ENCODE data around the gene CGB8. TPM values are rescaled to one million over a fixed set of nuclear protein-coding genes. Genes with fewer than 3 reads are reported as not detected.
"Not testable (repeated sequence)": the region's sequence is repeated elsewhere in the genome, so short reads cannot be mapped to it uniquely, and the experiment has no call there.

Gene CGB8
- total and polyA plus RNA-seq, 4 donors, result not detected

DNA sequence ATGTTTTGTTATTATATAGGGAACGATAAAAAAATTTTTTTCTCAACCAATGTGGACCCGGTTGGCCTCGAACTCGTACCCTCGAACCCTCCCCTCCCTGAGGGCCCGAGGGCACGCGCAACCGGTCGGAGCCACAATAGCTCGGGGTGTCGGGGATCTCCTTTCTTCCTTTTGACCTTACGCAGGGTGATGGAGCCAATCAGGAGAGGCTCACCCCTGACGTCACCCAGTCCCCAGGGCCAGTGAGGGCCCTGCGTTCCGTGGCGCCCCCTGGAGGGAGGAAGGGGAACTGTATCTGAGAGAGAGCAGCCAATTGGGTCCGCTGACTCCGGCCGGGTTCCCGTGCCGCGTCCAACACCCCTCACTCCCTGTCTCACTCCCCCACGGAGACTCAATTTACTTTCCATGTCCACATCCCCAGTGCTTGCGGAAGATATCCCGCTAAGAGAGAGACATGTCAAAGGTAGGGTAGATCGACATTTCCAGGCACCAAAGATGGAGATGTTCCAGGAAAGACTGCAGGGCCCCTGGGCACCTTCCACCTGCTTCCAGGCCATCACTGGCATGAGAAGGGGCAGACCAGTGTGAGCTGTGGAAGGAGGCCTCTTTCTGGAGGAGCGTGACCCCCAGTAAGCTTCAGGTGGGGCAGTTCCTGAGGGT is 17.1 kb downstream of the CGB8 start, which contains the start of gene CGB2:
Gene CGB2, plus strand, starts transcription at position 249 of the 660 bp plus-strand sequence. Its CDS starts 206 bp downstream, at position 455.
- H3K4me3 ChIP-seq (ENCODE audit: low read depth in 1 of 3, low read length in 3 of 3); H3K27me3 ChIP-seq (ENCODE audit: control insufficient read depth in 4 of 4, insufficient read depth in 4 of 4, low read length in 3 of 4); H3K27ac ChIP-seq (ENCODE audit: low read depth in 1 of 2, low read length in 2 of 2); H3K4me1 ChIP-seq (ENCODE audit: control insufficient read depth in 4 of 4, insufficient read depth in 4 of 4, low read length in 3 of 4); H3K36me3 ChIP-seq (ENCODE audit: control insufficient read depth in 4 of 4, insufficient read depth in 3 of 4, low read depth in 1 of 4, low read length in 3 of 4); H3K9ac ChIP-seq (ENCODE audit: low read depth in 1 of 2, low read length in 2 of 2); H3K9me3 ChIP-seq (ENCODE audit: control insufficient read depth in 4 of 4, low read length in 3 of 4); DNase-seq (ENCODE audit: low spot score): not testable (repeated sequence)
- 33% methylated on average over 28 of the region's 28 CpGs for WGBS

DNA sequence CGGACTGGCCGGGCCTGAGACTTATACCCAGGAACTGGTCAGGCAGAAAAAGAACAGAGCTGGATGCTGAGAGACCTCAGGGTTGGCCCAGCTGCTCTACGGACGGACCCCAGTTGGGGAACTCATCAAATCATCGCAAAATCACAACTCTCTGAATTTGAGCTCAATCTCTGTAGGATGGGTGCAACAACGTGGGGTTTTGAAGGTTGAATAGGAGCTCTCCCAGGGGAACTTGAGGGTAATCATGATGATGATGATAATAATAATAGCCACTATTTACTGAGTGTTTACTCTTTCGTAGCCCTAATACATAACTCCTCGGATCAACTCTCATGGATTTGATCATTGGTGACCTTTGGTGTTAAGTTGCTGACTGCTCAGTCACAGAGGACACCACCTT is 18.6 kb downstream of the CGB8 start:
- not testable (repeated sequence) for H3K9ac ChIP-seq (ENCODE audit: low read depth in 1 of 2, low read length in 2 of 2)

DNA sequence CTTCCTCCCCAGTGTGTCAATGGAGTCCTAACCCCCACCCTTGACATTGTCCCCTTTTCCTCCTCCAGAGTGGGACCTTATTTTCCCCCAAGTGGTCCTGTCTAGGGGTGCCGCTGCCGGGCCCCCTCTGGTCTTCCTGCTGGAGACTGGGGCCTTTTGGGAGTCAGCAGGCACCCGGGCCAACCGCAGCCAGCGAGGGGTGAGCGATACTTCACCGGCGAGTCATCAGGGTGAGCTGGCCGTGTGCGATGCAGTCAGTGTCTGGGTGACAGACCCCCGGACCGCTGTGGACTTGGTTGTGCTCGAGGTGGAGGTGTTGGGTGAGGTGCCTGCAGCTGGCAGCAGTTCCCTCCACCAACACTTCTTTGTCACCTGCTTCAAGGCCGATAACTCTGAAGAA is 19.2 kb downstream of the CGB8 start:
- DNase-seq (ENCODE audit: low spot score); H3K9me3 ChIP-seq (ENCODE audit: control insufficient read depth in 4 of 4, low read length in 3 of 4); H3K36me3 ChIP-seq (ENCODE audit: control insufficient read depth in 4 of 4, insufficient read depth in 3 of 4, low read depth in 1 of 4, low read length in 3 of 4); H3K27me3 ChIP-seq (ENCODE audit: control insufficient read depth in 4 of 4, insufficient read depth in 4 of 4, low read length in 3 of 4); H3K9ac ChIP-seq (ENCODE audit: low read depth in 1 of 2, low read length in 2 of 2); H3K4me1 ChIP-seq (ENCODE audit: control insufficient read depth in 4 of 4, insufficient read depth in 4 of 4, low read length in 3 of 4); H3K27ac ChIP-seq (ENCODE audit: low read depth in 1 of 2, low read length in 2 of 2); H3K4me3 ChIP-seq (ENCODE audit: low read depth in 1 of 3, low read length in 3 of 3): not testable (repeated sequence)
- WGBS, result 90% methylated on average over 14 of the region's 14 CpGs

More for the DNA sequence above, 18.6 kb downstream of the CGB8 start:
- H3K27ac ChIP-seq (ENCODE audit: low read depth in 1 of 2, low read length in 2 of 2); H3K27me3 ChIP-seq (ENCODE audit: control insufficient read depth in 4 of 4, insufficient read depth in 4 of 4, low read length in 3 of 4); H3K4me3 ChIP-seq (ENCODE audit: low read depth in 1 of 3, low read length in 3 of 3); DNase-seq (ENCODE audit: low spot score); H3K4me1 ChIP-seq (ENCODE audit: control insufficient read depth in 4 of 4, insufficient read depth in 4 of 4, low read length in 3 of 4); H3K36me3 ChIP-seq (ENCODE audit: control insufficient read depth in 4 of 4, insufficient read depth in 3 of 4, low read depth in 1 of 4, low read length in 3 of 4); H3K9me3 ChIP-seq (ENCODE audit: control insufficient read depth in 4 of 4, low read length in 3 of 4): not testable (repeated sequence)
- WGBS, result 89% methylated on average over 6 of the region's 8 CpGs

DNA sequence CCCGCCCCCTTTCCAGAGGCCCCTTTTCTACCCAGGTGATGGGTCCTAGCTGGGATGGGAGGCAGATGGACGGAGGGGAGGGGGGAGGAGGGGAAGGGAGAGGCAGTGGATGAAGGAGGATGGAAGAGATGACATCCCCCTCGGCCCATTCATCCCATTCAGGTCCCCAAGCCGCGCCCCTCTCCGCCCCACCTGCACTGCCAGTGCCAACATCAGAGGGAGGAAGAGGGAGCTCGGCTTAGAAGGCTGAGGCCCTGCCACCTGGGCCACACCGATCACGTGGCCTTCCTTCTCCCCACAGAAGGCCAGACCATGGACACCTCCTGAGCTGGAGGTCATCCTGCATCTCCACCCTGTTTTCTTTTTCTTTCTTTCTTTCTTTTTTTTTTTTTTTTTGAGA is 20.2 kb downstream of the CGB8 start:
- WGBS, result 79% methylated on average over 9 of the region's 9 CpGs
- H3K4me1 ChIP-seq (ENCODE audit: control insufficient read depth in 4 of 4, insufficient read depth in 4 of 4, low read length in 3 of 4); H3K36me3 ChIP-seq (ENCODE audit: control insufficient read depth in 4 of 4, insufficient read depth in 3 of 4, low read depth in 1 of 4, low read length in 3 of 4); H3K4me3 ChIP-seq (ENCODE audit: low read depth in 1 of 3, low read length in 3 of 3); H3K9me3 ChIP-seq (ENCODE audit: control insufficient read depth in 4 of 4, low read length in 3 of 4); DNase-seq (ENCODE audit: low spot score); H3K27me3 ChIP-seq (ENCODE audit: control insufficient read depth in 4 of 4, insufficient read depth in 4 of 4, low read length in 3 of 4); H3K27ac ChIP-seq (ENCODE audit: low read depth in 1 of 2, low read length in 2 of 2); H3K9ac ChIP-seq (ENCODE audit: low read depth in 1 of 2, low read length in 2 of 2): not testable (repeated sequence)

DNA sequence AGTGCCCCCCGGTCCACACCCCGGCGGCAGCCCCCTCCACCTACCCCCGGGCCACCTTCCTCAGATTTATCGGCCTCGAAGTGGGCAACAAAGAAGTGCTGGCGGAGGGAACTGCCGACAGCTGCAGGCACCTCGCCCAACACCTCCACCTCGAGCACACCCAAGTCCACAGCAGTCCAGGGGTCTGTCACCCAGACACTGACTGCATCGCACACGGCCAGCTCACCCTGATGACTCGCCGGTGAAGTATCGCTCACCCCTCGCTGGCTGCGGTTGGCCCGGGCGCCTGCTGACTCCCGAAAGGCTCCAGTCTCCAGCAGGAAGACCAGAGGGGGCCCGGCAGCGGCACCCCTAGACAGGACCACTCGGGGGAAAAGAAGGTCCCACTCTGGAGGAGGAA is 23.3 kb downstream of the CGB8 start:
- not testable (repeated sequence) for H3K4me1 ChIP-seq (ENCODE audit: control insufficient read depth in 4 of 4, insufficient read depth in 4 of 4, low read length in 3 of 4); H3K4me3 ChIP-seq (ENCODE audit: low read depth in 1 of 3, low read length in 3 of 3); H3K9me3 ChIP-seq (ENCODE audit: control insufficient read depth in 4 of 4, low read length in 3 of 4); H3K9ac ChIP-seq (ENCODE audit: low read depth in 1 of 2, low read length in 2 of 2); H3K36me3 ChIP-seq (ENCODE audit: control insufficient read depth in 4 of 4, insufficient read depth in 3 of 4, low read depth in 1 of 4, low read length in 3 of 4); H3K27me3 ChIP-seq (ENCODE audit: control insufficient read depth in 4 of 4, insufficient read depth in 4 of 4, low read length in 3 of 4); H3K27ac ChIP-seq (ENCODE audit: low read depth in 1 of 2, low read length in 2 of 2); DNase-seq (ENCODE audit: low spot score)
- WGBS, result 88% methylated on average over 23 of the region's 23 CpGs

DNA sequence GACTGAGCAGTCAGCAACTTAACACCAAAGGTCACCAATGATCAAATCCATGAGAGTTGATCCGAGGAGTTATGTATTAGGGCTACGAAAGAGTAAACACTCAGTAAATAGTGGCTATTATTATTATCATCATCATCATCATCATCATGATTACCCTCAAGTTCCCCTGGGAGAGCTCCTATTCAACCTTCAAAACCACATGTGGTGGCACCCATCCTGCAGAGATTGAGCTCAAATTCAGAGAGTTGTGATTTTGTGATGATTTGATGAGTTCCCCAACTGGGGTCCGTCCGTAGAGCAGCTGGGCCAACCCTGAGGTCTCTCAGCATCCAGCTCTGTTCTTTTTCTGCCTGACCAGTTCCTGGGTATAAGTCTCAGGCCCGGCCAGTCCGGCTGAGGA is 23.8 kb downstream of the CGB8 start:
- H3K4me1 ChIP-seq (ENCODE audit: control insufficient read depth in 4 of 4, insufficient read depth in 4 of 4, low read length in 3 of 4); H3K4me3 ChIP-seq (ENCODE audit: low read depth in 1 of 3, low read length in 3 of 3); H3K36me3 ChIP-seq (ENCODE audit: control insufficient read depth in 4 of 4, insufficient read depth in 3 of 4, low read depth in 1 of 4, low read length in 3 of 4); H3K9me3 ChIP-seq (ENCODE audit: control insufficient read depth in 4 of 4, low read length in 3 of 4); DNase-seq (ENCODE audit: low spot score); H3K27me3 ChIP-seq (ENCODE audit: control insufficient read depth in 4 of 4, insufficient read depth in 4 of 4, low read length in 3 of 4); H3K9ac ChIP-seq (ENCODE audit: low read depth in 1 of 2, low read length in 2 of 2); H3K27ac ChIP-seq (ENCODE audit: low read depth in 1 of 2, low read length in 2 of 2): not testable (repeated sequence)
- 84% methylated on average over 4 of the region's 6 CpGs for WGBS

DNA sequence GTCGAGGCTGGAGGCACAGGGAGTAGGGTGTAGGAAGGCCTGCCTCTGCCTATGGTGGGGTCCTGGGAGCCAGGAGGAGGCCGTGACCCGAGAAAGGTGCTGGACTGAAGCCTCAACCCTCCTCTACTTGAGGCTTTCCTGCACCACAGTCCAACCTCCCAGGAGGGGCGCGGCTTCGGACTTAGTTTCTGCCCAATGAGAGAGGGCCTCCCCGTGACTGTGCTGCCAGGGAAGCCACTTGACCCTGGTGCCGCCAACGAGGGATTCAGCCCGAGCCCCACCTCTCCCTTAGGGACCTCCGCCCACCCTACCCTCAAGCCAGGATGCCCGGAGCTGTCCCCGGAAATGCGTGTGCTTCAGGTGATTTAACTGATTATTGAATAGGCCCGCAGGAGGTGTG is 24.7 kb downstream of the CGB8 start, which contains the start of gene CGB3:
Gene CGB3, minus strand, starts transcription at position 101 of the 400 bp plus-strand sequence. CDS start 362 bp downstream, outside the sequence.
- not testable (repeated sequence) for H3K9ac ChIP-seq (ENCODE audit: low read depth in 1 of 2, low read length in 2 of 2); H3K27ac ChIP-seq (ENCODE audit: low read depth in 1 of 2, low read length in 2 of 2); H3K36me3 ChIP-seq (ENCODE audit: control insufficient read depth in 4 of 4, insufficient read depth in 3 of 4, low read depth in 1 of 4, low read length in 3 of 4); H3K27me3 ChIP-seq (ENCODE audit: control insufficient read depth in 4 of 4, insufficient read depth in 4 of 4, low read length in 3 of 4); H3K4me3 ChIP-seq (ENCODE audit: low read depth in 1 of 3, low read length in 3 of 3); DNase-seq (ENCODE audit: low spot score); H3K9me3 ChIP-seq (ENCODE audit: control insufficient read depth in 4 of 4, low read length in 3 of 4); H3K4me1 ChIP-seq (ENCODE audit: control insufficient read depth in 4 of 4, insufficient read depth in 4 of 4, low read length in 3 of 4)
- WGBS, result 76% methylated on average over 14 of the region's 15 CpGs

All from liver (tissue), 9 donors.